MM.1S (cell line): Measurements from ENCODE around the gene CCDC63.

Experiments used
- EZH2 ChIP-seq: fragments of 300-600 bp; sonication (generic); optimal IDR thresholded peaks from 2 replicates; pipeline ENCODE3; 2017; ENCODE audit warnings: low read depth, mild to moderate bottlenecking, antibody characterized with exemption, low read length, mixed read lengths
- TF ChIP-seq, protein P1 (sequence below): fragments of 300-600 bp; sonication (generic); IDR thresholded peaks from 2 replicates; pipeline ENCODE4 v1.5.1; 2016; ENCODE audit warnings: antibody characterized with exemption, low read length, mixed read lengths

DNA sequence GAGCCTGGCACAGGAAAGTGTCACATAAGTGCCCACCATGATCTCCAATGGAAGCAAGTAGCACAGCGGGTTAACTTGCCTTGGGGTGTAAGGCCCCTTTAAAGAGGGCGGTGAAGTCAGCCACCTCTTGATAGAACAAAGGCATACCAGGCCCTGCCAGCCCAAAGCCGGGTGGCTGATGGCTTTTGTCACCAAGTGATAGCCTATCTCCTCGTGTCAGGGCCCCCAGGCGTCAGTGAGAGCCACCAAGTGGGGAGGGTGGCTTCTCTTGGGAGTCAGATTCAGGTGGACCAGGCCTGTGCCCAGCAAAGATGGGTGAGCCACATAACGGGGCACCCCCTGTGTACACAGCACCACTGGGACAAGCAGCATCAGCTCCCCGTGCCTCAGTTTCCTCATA lies 81.9 kb downstream of the CCDC63 start:
- TF ChIP-seq EZH2 = no peak
- TF ChIP-seq, protein P1, sequence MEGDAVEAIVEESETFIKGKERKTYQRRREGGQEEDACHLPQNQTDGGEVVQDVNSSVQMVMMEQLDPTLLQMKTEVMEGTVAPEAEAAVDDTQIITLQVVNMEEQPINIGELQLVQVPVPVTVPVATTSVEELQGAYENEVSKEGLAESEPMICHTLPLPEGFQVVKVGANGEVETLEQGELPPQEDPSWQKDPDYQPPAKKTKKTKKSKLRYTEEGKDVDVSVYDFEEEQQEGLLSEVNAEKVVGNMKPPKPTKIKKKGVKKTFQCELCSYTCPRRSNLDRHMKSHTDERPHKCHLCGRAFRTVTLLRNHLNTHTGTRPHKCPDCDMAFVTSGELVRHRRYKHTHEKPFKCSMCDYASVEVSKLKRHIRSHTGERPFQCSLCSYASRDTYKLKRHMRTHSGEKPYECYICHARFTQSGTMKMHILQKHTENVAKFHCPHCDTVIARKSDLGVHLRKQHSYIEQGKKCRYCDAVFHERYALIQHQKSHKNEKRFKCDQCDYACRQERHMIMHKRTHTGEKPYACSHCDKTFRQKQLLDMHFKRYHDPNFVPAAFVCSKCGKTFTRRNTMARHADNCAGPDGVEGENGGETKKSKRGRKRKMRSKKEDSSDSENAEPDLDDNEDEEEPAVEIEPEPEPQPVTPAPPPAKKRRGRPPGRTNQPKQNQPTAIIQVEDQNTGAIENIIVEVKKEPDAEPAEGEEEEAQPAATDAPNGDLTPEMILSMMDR = no peak
